PC-9 (cell line): ENCODE results near the gene PDE1C. TPM values are rescaled to one million over a fixed set of nuclear protein-coding genes. Genes with fewer than 3 reads are reported as not detected.

Experiments
- BruUV-seq: library from RNA; stranded (reverse); fragments of 400-500 nt; replicated peaks from 2 replicates; lab custom pipeline; 2021; lab: Mats Ljungman, UMichigan
- CTCF ChIA-PET: fragments of 300-600 bp; sonication (Branson Sonifier 250); formaldehyde crosslinking; loops from one replicate; lab custom pipeline; 2022; ENCODE audit warnings: antibody characterized with exemption; lab: Charles Lee
- POLR2A ChIA-PET: fragments of 300-600 bp; sonication (Branson Sonifier 250); formaldehyde crosslinking; loops from one replicate; lab custom pipeline; 2022; ENCODE audit warnings: antibody characterized with exemption; ENCODE audit not compliant: unreplicated experiment; lab: Charles Lee
- DNase-seq, 2 experiments: peaks; one replicate each; pipeline versions ENCODE4 v3.0.0 to v3.0.0-alpha.2; 2015 to 2022; ENCODE audit warnings: mixed read lengths in 1 of 2
- H2AFZ ChIP-seq: fragments of 200-600 bp; sonication (generic); 2 replicates; pipeline ENCODE4 v1.8.1; 2017; ENCODE audit warnings: antibody characterized with exemption
- H3F3A ChIP-seq: fragments of 200-600 bp; sonication (generic); 2 replicates; pipeline ENCODE4 v1.8.1; 2017; ENCODE audit warnings: antibody characterized with exemption, mild to moderate bottlenecking, low read depth; ENCODE audit not compliant: insufficient read depth
- H3K27ac ChIP-seq: fragments of 200-600 bp; sonication (generic); 2 replicates; pipeline ENCODE4 v1.6.1; 2016; ENCODE audit warnings: mixed run types
- H3K27me3 ChIP-seq: fragments of 200-600 bp; sonication (generic); 2 replicates; pipeline ENCODE4 v1.6.1; 2016; ENCODE audit warnings: low read depth, mixed run types; ENCODE audit not compliant: insufficient read depth
- H3K36me3 ChIP-seq: fragments of 200-600 bp; sonication (generic); 2 replicates; pipeline ENCODE4 v1.6.1; 2016; ENCODE audit warnings: low read depth, mixed run types
- H3K4me1 ChIP-seq: fragments of 200-600 bp; sonication (generic); replicated peaks from 2 replicates; pipeline ENCODE4 v1.6.1; 2016; ENCODE audit warnings: mixed run types; ENCODE audit not compliant: insufficient read depth
- H3K4me2 ChIP-seq: fragments of 200-600 bp; sonication (generic); 2 replicates; pipeline ENCODE4 v1.6.1; 2017; ENCODE audit warnings: mixed run types
- H3K4me3 ChIP-seq: fragments of 200-600 bp; sonication (generic); 2 replicates; pipeline ENCODE4 v1.6.1; 2016; ENCODE audit warnings: mixed run types
- H3K79me2 ChIP-seq: fragments of 200-600 bp; sonication (generic); 2 replicates; pipeline ENCODE4 v1.6.1; 2017; ENCODE audit warnings: low read depth, mixed run types
- H3K9me2 ChIP-seq: fragments of 200-600 bp; sonication (generic); 2 replicates; pipeline ENCODE4 v1.8.1; 2017; ENCODE audit warnings: mild to moderate bottlenecking; ENCODE audit not compliant: insufficient read depth
- H3K9me3 ChIP-seq: fragments of 200-600 bp; sonication (generic); 2 replicates; pipeline ENCODE4 v1.8.1; 2016; ENCODE audit warnings: low read depth; ENCODE audit not compliant: insufficient read depth
- H4K20me1 ChIP-seq: fragments of 200-600 bp; sonication (generic); 2 replicates; pipeline ENCODE4 v1.8.1; 2017; ENCODE audit not compliant: insufficient read depth
- CTCF ChIP-seq: fragments of 200-600 bp; sonication (generic); conservative IDR thresholded peaks from 2 replicates; pipeline ENCODE4 v1.6.1; 2017; ENCODE audit warnings: mixed run types, antibody characterized with exemption, mild to moderate bottlenecking, moderate library complexity
- EZH2 ChIP-seq: fragments of 200-600 bp; sonication (generic); IDR thresholded peaks from 2 replicates; pipeline ENCODE4 v1.8.0; 2017; ENCODE audit warnings: antibody characterized with exemption, low read depth
- intact Hi-C: fragments of 100-400 bp; cut with micrococcal nuclease; formaldehyde crosslinking; loops from one replicate; pipeline ENCODE4 v1.10.0; 2022; ENCODE audit not compliant: unreplicated experiment
- total RNA-seq: library from RNA; stranded (reverse); gene quantifications from 2 replicates; pipeline ENCODE4 v1.2.3, GENCODE V29; 2021

The PDE1C gene
- total RNA-seq, 1 experiment from 2014 or later = 1.7 TPM

DNA sequence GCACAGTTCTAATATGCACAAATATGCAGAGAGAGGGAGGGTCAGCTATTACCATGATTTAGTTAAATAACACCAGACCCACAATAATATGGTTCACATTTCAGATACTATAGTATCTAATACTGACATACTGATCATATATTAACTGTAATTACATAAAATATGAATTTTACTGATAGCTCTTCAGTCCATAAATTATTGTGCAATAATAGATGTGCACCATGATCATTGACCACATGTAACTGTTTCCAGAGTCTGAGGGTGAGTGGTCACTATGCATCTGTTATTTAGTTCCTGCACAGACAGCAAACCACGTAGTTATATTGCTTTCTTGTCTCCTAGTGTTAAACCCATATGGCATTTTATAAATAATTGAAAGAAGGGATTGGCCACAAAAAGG is 353.9 kb downstream of the PDE1C start:
- no peaks in the 10 kb centered on the region for H3K79me2 ChIP-seq
- POLR2A ChIA-PET = no interaction called here
- no peaks in the 10 kb centered on the region for H3K9me2 ChIP-seq
- H3K4me1 ChIP-seq = no peaks in the 10 kb centered on the region
- intact Hi-C loops = no loop called here
- BruUV-seq = no TSS peak
- CTCF ChIA-PET = no interaction called here
- H4K20me1 ChIP-seq = no peaks in the 10 kb centered on the region
- H3K27me3 ChIP-seq = peaks cover 15% of the 10 kb centered on the region; the same call in 1 of the 2 replicates
- H2AFZ ChIP-seq = no peak overlapping the region
- H3K4me3 ChIP-seq = no peak overlapping the region
- TF ChIP-seq CTCF (no peak), EZH2 (no peak)
- H3F3A ChIP-seq = no peaks in the 10 kb centered on the region
- H3K4me2 ChIP-seq = no peak overlapping the region
- no peak for DNase-seq
- H3K36me3 ChIP-seq = no peaks in the 10 kb centered on the region
- no peaks in the 10 kb centered on the region for H3K9me3 ChIP-seq
- no peak overlapping the region for H3K27ac ChIP-seq

DNA sequence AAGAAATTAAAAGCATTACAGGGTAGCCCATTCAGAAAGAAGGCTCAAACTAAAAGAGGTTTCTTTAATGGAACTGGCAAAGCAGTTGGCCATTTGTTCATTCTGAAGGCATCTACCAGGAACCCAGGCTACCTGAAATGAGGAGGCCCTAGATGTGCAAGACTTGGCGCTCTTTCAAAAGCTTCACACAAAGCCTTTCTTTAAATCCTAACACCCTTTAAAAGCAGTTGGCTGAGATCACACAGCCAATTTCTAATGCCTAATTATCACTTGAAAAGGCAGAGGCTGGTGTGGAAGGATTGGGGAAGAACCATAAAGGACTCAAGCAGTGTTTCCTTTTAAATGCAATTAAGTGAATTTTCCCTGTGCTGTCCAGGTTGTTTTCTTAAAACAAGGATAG is 360.0 kb downstream of the PDE1C start:
- Histone ChIP-seq H3K79me2 (no peaks in the 10 kb centered on the region), H3K27me3 (peaks cover 51% of the 10 kb centered on the region), H3K9me3 (no peaks in the 10 kb centered on the region), H3K4me1 (no peaks in the 10 kb centered on the region), H3K9me2 (no peaks in the 10 kb centered on the region), H2AFZ (no peak overlapping the region), H3K4me3 (no peak overlapping the region), H3F3A (no peaks in the 10 kb centered on the region), H3K4me2 (no peak overlapping the region), H3K36me3 (no peaks in the 10 kb centered on the region), H4K20me1 (no peaks in the 10 kb centered on the region), H3K27ac (no peak overlapping the region)
- no TSS peak for BruUV-seq
- intact Hi-C loops = no loop called here
- TF ChIP-seq EZH2 (no peak), CTCF (no peak)
- DNase-seq = peak in 1 of 2 experiments; percentile 25
- CTCF ChIA-PET = no interaction called here
- POLR2A ChIA-PET = interaction anchor here (0.6 kb wide), 1 partner anchor 24 kb away, joined by 3 read pairs; no protein-coding TSS in a partner anchor

DNA sequence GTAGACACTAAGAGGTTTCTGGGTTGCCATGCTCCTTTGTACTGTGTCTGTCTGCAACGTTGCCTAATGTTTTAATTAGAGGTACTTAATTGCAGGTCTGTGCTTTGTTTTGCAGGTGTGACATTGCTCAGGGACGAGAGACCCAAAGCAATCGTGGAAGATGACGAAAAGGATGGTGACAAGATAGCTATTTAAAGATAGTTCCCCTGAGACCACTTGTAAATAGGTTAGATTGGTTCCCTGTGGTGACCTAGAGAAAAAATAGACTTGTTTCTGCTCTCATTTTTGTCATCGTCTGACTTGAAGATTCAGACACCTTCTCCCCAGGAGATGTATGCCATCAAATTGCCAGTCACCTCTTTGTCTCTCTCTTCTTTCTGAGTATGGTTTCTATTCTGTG is 363.1 kb downstream of the PDE1C start:
- Histone ChIP-seq H2AFZ (no peak overlapping the region), H3K27ac (no peak overlapping the region), H3K36me3 (no peaks in the 10 kb centered on the region), H3F3A (no peaks in the 10 kb centered on the region), H3K27me3 (peaks cover 59% of the 10 kb centered on the region), H3K9me2 (no peaks in the 10 kb centered on the region), H3K79me2 (no peaks in the 10 kb centered on the region), H3K9me3 (no peaks in the 10 kb centered on the region), H3K4me2 (no peak overlapping the region), H3K4me3 (no peak overlapping the region), H4K20me1 (no peaks in the 10 kb centered on the region), H3K4me1 (no peaks in the 10 kb centered on the region)
- no peak for DNase-seq
- ChIA-PET CTCF (no interaction called here), POLR2A (no interaction called here)
- BruUV-seq = no TSS peak
- TF ChIP-seq EZH2 (no peak), CTCF (no peak)
- intact Hi-C loops = no loop called here
